Stimulated activated CD8-positive, alpha-beta memory T cell treated with anti-CD3 and anti-CD28 coated beads, Interleukin-12 subunit alpha, Interleukin-12 subunit beta, amount 100 ng/mL, for 24 hours (primary cell): ENCODE results near the gene SMG5.

Experiments
- DNase-seq: peaks from one replicate; pipeline ENCODE4 v3.0.0-alpha.2; 2020; ENCODE audit errors: extremely low read depth

Gene SMG5

GRCh38 chr1:156214024-156214748 lies 68.4 kb downstream of the SMG5 start:
- DNase-seq, result no peak

GRCh38 chr1:156213644-156213966 lies 69.0 kb downstream of the SMG5 start:
- no peak for DNase-seq

- DNase-seq, result peak; percentile 91
Measured at GRCh38 chr1:156212833-156213643, 69.6 kb downstream of the SMG5 start, which contains the start of gene PMF1. Gene PMF1 (plus strand): TSS chr1:156213007. CDS start chr1:156213016, 9 bp downstream.

GRCh38 chr1:156212130-156212529 lies 70.5 kb downstream of the SMG5 start:
- DNase-seq, result no peak

- DNase-seq, result no peak
Measured at GRCh38 chr1:156211243-156211642, 71.4 kb downstream of the SMG5 start.

- DNase-seq, result no peak
Measured at GRCh38 chr1:156204686-156205085, 77.9 kb downstream of the SMG5 start.

GRCh38 chr1:156203331-156203730 lies 79.3 kb downstream of the SMG5 start:
- DNase-seq, result no peak

GRCh38 chr1:156200044-156200443 lies 82.6 kb downstream of the SMG5 start:
- DNase-seq, result no peak
